Smooth muscle cell (in vitro differentiated cells): ENCODE measurements around the gene ATP2B1. TPM values are rescaled to one million over a fixed set of nuclear protein-coding genes. Genes with fewer than 3 reads are reported as not detected.

Experiments
- DNase-seq: peaks from one replicate; lab custom pipeline; 2025; ENCODE audit not compliant: unreplicated experiment; lab: John Stamatoyannopoulos, UW
- H2AFZ ChIP-seq: fragments of 200-600 bp; sonication (generic); 2 replicates; pipeline ENCODE4 v1.6.0; 2016; ENCODE audit warnings: antibody characterized with exemption, low read depth, mild to moderate bottlenecking
- H3F3A ChIP-seq: fragments of 200-600 bp; sonication (generic); 2 replicates; pipeline ENCODE4 v1.6.0; 2017; ENCODE audit warnings: antibody characterized with exemption, low read depth
- H3K27ac ChIP-seq: fragments of 200-600 bp; sonication (generic); 2 replicates; pipeline ENCODE4 v1.5.1; 2016; ENCODE audit warnings: low read depth, mild to moderate bottlenecking
- H3K27me3 ChIP-seq: fragments of 200-600 bp; sonication (generic); 2 replicates; pipeline ENCODE4 v1.6.1; 2016; ENCODE audit warnings: low read depth, mild to moderate bottlenecking
- H3K36me3 ChIP-seq: fragments of 200-600 bp; sonication (generic); 2 replicates; pipeline ENCODE4 v1.5.1; 2016; ENCODE audit warnings: low read depth
- H3K4me1 ChIP-seq: fragments of 200-600 bp; sonication (generic); 2 replicates; pipeline ENCODE4 v1.5.1; 2016; ENCODE audit warnings: low read depth
- H3K4me2 ChIP-seq: fragments of 200-600 bp; sonication (generic); 2 replicates; pipeline ENCODE4 v1.6.0; 2016; ENCODE audit warnings: mild to moderate bottlenecking
- H3K4me3 ChIP-seq: fragments of 200-600 bp; sonication (generic); 2 replicates; pipeline ENCODE4 v1.5.1; 2016; ENCODE audit warnings: mild to moderate bottlenecking
- H3K79me2 ChIP-seq: fragments of 200-600 bp; sonication (generic); 2 replicates; pipeline ENCODE4 v1.6.0; 2016; ENCODE audit warnings: low read depth, mild to moderate bottlenecking
- H3K9ac ChIP-seq: fragments of 200-600 bp; sonication (generic); 2 replicates; pipeline ENCODE4 v1.6.0; 2016; ENCODE audit warnings: low read depth
- H3K9me3 ChIP-seq: fragments of 200-600 bp; sonication (generic); replicated peaks from 2 replicates; pipeline ENCODE4 v1.5.1; 2016; ENCODE audit warnings: low read depth
- H4K20me1 ChIP-seq: fragments of 200-600 bp; sonication (generic); 2 replicates; pipeline ENCODE4 v1.6.0; 2016; ENCODE audit warnings: low read depth
- WGBS: methylation state at CpG from one replicate; pipeline ENCODE4 v1.1.7; 2016; ENCODE audit warnings: low lambda C conversion rate; 5-methylcytosine and 5-hydroxymethylcytosine counted together
- polyA plus RNA-seq: library from polyadenylated mRNA; unstranded; fragments of >200 nt; fragmentation: Nextera tagmentation; extraction: Ambion mirVana; gene quantifications from 2 replicates; pipeline ENCODE4 v1.2.1, GENCODE V29; 2016
- total RNA-seq: library from RNA; depleted of rRNA; stranded (reverse); fragments of >200 nt; gene quantifications from 2 replicates; pipeline ENCODE4 v1.2.3, GENCODE V29; 2014
- TF ChIP-seq, protein P1 (sequence below): fragments of 200-600 bp; sonication (generic); IDR thresholded peaks from 2 replicates; pipeline ENCODE4 v1.5.1; 2017; ENCODE audit warnings: borderline replicate concordance, mild to moderate bottlenecking, antibody characterized with exemption; ENCODE audit not compliant: insufficient read depth, poor library complexity, severe bottlenecking

Gene ATP2B1
- total and polyA plus RNA-seq, 2 experiments from 2014 or later: 42.8 to 70.1 TPM

- peaks cover 12% of the 10 kb centered on the region for H3K4me1 ChIP-seq
- H3K36me3 ChIP-seq: peaks cover 5% of the 10 kb centered on the region
- H4K20me1 ChIP-seq: peaks cover 39% of the 10 kb centered on the region
- H2AFZ ChIP-seq: no peak overlapping the region
- 71% methylated on average over 2 of the region's 2 CpGs for WGBS
- no peaks in the 10 kb centered on the region for H3K27me3 ChIP-seq
- H3K79me2 ChIP-seq: peaks cover 75% of the 10 kb centered on the region
- TF ChIP-seq, protein P1, sequence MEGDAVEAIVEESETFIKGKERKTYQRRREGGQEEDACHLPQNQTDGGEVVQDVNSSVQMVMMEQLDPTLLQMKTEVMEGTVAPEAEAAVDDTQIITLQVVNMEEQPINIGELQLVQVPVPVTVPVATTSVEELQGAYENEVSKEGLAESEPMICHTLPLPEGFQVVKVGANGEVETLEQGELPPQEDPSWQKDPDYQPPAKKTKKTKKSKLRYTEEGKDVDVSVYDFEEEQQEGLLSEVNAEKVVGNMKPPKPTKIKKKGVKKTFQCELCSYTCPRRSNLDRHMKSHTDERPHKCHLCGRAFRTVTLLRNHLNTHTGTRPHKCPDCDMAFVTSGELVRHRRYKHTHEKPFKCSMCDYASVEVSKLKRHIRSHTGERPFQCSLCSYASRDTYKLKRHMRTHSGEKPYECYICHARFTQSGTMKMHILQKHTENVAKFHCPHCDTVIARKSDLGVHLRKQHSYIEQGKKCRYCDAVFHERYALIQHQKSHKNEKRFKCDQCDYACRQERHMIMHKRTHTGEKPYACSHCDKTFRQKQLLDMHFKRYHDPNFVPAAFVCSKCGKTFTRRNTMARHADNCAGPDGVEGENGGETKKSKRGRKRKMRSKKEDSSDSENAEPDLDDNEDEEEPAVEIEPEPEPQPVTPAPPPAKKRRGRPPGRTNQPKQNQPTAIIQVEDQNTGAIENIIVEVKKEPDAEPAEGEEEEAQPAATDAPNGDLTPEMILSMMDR: no peak
- no peak overlapping the region for H3K27ac ChIP-seq
- peaks cover 3% of the 10 kb centered on the region for H3K9me3 ChIP-seq
- no peak overlapping the region for H3K9ac ChIP-seq
- no peak overlapping the region for H3K4me3 ChIP-seq
- no peak overlapping the region for H3K4me2 ChIP-seq
- no peak for DNase-seq
- peaks cover 25% of the 10 kb centered on the region for H3F3A ChIP-seq
Observed at GRCh38 chr12:89650239-89650638, 58.4 kb downstream of the ATP2B1 start.

- Histone ChIP-seq H2AFZ (no peak overlapping the region), H3K9ac (no peak overlapping the region), H3K4me3 (no peak overlapping the region), H3F3A (peaks cover 25% of the 10 kb centered on the region), H3K4me1 (peaks cover 13% of the 10 kb centered on the region), H3K4me2 (no peak overlapping the region), H3K9me3 (no peaks in the 10 kb centered on the region), H3K79me2 (peaks cover 75% of the 10 kb centered on the region), H3K27ac (no peak overlapping the region), H3K27me3 (no peaks in the 10 kb centered on the region), H4K20me1 (peaks cover 39% of the 10 kb centered on the region), H3K36me3 (peaks cover 5% of the 10 kb centered on the region)
- WGBS: 99% methylated on average over 3 of the region's 3 CpGs
- DNase-seq: no peak
- TF ChIP-seq, protein P1: no peak
Observed at GRCh38 chr12:89649820-89650219, 58.8 kb downstream of the ATP2B1 start.

DNA sequence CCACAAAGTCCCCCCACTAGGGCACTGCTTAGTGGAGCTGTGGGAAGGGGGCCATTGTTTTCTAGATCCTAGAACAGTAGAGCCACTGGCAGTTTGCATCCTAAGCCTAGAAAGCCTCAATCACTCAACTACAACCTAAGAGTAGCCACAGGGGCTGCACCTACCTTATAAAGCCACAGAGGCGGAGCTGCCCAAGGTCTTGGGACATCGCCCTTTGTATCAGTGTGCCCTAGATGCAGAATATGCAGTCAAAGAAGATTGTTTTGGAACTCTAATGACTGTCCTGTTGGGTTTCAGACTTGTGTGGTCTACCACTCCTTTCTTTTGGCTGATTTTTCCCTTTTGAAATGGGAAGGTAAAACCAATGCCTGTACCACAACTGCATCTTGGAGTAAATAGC is 59.5 kb downstream of the ATP2B1 start:
- Histone ChIP-seq H3F3A (peaks cover 25% of the 10 kb centered on the region), H3K36me3 (peaks cover 5% of the 10 kb centered on the region), H4K20me1 (peaks cover 43% of the 10 kb centered on the region), H3K27ac (no peak overlapping the region), H3K4me1 (peaks cover 16% of the 10 kb centered on the region), H3K9ac (no peak overlapping the region), H3K79me2 (peaks cover 74% of the 10 kb centered on the region), H3K4me3 (no peak overlapping the region), H3K4me2 (no peak overlapping the region), H3K27me3 (no peaks in the 10 kb centered on the region), H3K9me3 (no peaks in the 10 kb centered on the region), H2AFZ (no peak overlapping the region)
- 98% methylated on average over 2 of the region's 2 CpGs for WGBS
- no peak for DNase-seq
- TF ChIP-seq, protein P1: no peak

- H3F3A ChIP-seq: peaks cover 25% of the 10 kb centered on the region
- peaks cover 74% of the 10 kb centered on the region for H3K79me2 ChIP-seq
- 3% methylated on average over 4 of the region's 4 CpGs for WGBS
- H3K27me3 ChIP-seq: no peaks in the 10 kb centered on the region
- no peak for DNase-seq
- H4K20me1 ChIP-seq: peaks cover 48% of the 10 kb centered on the region
- peaks cover 17% of the 10 kb centered on the region for H3K4me1 ChIP-seq
- no peak overlapping the region for H3K4me3 ChIP-seq
- TF ChIP-seq, protein P1: no peak
- H3K9me3 ChIP-seq: no peaks in the 10 kb centered on the region
- peak overlapping the region; percentile 25 for H3K27ac ChIP-seq
- H3K36me3 ChIP-seq: peaks cover 5% of the 10 kb centered on the region
- no peak overlapping the region for H3K9ac ChIP-seq
- H3K4me2 ChIP-seq: no peak overlapping the region
- H2AFZ ChIP-seq: no peak overlapping the region
Observed at GRCh38 chr12:89648211-89648930, 60.3 kb downstream of the ATP2B1 start.
